ENCODE measurements around the gene MYO1E.

MYO1E gene

DNA sequence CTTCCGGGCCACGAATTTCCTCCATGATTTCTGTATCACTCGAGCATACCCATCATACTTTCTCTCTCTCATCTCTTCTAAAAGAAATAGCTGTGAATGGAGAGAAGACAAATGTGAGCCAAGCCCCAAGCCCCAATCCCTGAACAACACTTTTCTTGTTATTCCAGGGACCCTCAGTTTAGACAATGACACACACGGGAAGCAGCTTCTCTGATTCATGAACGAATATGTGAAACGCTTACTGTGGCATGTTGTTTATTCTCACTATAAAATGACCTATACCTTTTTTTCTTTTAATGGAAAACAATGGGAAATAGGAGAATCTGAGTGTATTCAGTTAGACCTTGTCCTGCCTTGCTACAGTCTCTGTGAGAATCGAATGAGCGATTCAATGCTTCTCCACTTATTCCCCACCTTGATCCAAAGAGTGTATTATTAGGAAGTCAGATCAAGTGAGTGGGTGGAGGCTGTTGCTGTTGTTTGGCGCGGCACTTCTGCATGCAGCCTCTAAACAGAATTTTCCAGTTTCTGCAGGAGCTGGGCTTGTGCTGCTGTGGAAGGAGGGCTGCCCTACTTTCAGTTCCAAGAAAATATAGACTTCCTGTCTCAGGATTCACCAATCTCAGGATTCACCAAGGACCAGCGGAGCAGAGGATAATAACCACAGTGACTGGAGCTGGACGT is 198.4 kb downstream of the MYO1E start:
- H3K9me3 ChIP-seq (ENCODE audit: control insufficient read depth, insufficient read depth, low read length): no peaks in the 10 kb centered on the region
- H3K9me2 ChIP-seq (replicated peaks; ENCODE audit: control insufficient read depth, low read length): no peaks in the 10 kb centered on the region
- H3K36me3 ChIP-seq (ENCODE audit: control insufficient read depth, low read length): peaks cover 29% of the 10 kb centered on the region
- H3K27ac ChIP-seq (ENCODE audit: low read depth, low read length): no peak overlapping the region
- no peaks in the 10 kb centered on the region for H3F3A ChIP-seq (ENCODE audit: control insufficient read depth, insufficient read depth)
- TF ChIP-seq, protein P1, sequence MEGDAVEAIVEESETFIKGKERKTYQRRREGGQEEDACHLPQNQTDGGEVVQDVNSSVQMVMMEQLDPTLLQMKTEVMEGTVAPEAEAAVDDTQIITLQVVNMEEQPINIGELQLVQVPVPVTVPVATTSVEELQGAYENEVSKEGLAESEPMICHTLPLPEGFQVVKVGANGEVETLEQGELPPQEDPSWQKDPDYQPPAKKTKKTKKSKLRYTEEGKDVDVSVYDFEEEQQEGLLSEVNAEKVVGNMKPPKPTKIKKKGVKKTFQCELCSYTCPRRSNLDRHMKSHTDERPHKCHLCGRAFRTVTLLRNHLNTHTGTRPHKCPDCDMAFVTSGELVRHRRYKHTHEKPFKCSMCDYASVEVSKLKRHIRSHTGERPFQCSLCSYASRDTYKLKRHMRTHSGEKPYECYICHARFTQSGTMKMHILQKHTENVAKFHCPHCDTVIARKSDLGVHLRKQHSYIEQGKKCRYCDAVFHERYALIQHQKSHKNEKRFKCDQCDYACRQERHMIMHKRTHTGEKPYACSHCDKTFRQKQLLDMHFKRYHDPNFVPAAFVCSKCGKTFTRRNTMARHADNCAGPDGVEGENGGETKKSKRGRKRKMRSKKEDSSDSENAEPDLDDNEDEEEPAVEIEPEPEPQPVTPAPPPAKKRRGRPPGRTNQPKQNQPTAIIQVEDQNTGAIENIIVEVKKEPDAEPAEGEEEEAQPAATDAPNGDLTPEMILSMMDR (IDR thresholded peaks at IDR 0.05; ENCODE audit: low read depth, low read length, poor library complexity, severe bottlenecking): no peak
- no peak for TF ChIP-seq EZH2phosphoT487 (IDR thresholded peaks at IDR 0.05; ENCODE audit: borderline replicate concordance, low read length)
- no peaks in the 10 kb centered on the region for H3K27me3 ChIP-seq (ENCODE audit: control insufficient read depth, low read length)
- peaks cover 22% of the 10 kb centered on the region for H3K4me1 ChIP-seq (ENCODE audit: control insufficient read depth, low read length)
- no peaks in the 10 kb centered on the region for H4K20me1 ChIP-seq (ENCODE audit: control insufficient read depth, insufficient read depth, low read depth, low read length)
- H3K4me3 ChIP-seq (ENCODE audit: low read length): no peak overlapping the region
- H3K79me2 ChIP-seq (ENCODE audit: control insufficient read depth, low read length): no peaks in the 10 kb centered on the region
- H3K4me2 ChIP-seq (ENCODE audit: low read length): no peak overlapping the region

DNA sequence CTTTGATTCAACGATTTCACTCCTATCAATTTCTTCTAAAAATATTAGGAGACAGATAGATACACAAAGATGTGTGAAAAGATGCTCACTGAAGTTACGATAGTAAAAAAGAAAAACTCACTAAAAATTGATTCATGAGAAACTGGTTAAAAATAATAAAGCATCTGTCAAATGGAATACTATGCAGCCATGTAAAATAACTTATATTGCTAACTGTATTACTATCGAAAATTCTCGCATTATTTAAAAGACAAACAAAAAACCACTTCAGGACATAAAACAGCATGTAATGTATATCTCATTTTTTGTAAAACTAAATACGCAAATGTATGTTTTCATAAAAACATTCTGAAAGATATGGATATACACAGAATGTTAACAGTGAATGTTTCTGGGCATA is 199.5 kb downstream of the MYO1E start:
- Histone ChIP-seq H4K20me1 (ENCODE audit: control insufficient read depth, insufficient read depth, low read depth, low read length) (no peaks in the 10 kb centered on the region), H3K27me3 (ENCODE audit: control insufficient read depth, low read length) (no peaks in the 10 kb centered on the region), H3K4me1 (ENCODE audit: control insufficient read depth, low read length) (peaks cover 22% of the 10 kb centered on the region), H3K79me2 (ENCODE audit: control insufficient read depth, low read length) (no peaks in the 10 kb centered on the region), H3K27ac (ENCODE audit: low read depth, low read length) (no peak overlapping the region), H3K4me2 (ENCODE audit: low read length) (no peak overlapping the region), H3K9me2 (replicated peaks; ENCODE audit: control insufficient read depth, low read length) (no peaks in the 10 kb centered on the region), H3K4me3 (ENCODE audit: low read length) (no peak overlapping the region), H3K36me3 (ENCODE audit: control insufficient read depth, low read length) (peaks cover 29% of the 10 kb centered on the region), H3K9me3 (ENCODE audit: control insufficient read depth, insufficient read depth, low read length) (no peaks in the 10 kb centered on the region), H3F3A (ENCODE audit: control insufficient read depth, insufficient read depth) (no peaks in the 10 kb centered on the region)
- TF ChIP-seq, protein P1 (IDR thresholded peaks at IDR 0.05; ENCODE audit: low read depth, low read length, poor library complexity, severe bottlenecking): no peak
- TF ChIP-seq EZH2phosphoT487 (IDR thresholded peaks at IDR 0.05; ENCODE audit: borderline replicate concordance, low read length): no peak

DNA sequence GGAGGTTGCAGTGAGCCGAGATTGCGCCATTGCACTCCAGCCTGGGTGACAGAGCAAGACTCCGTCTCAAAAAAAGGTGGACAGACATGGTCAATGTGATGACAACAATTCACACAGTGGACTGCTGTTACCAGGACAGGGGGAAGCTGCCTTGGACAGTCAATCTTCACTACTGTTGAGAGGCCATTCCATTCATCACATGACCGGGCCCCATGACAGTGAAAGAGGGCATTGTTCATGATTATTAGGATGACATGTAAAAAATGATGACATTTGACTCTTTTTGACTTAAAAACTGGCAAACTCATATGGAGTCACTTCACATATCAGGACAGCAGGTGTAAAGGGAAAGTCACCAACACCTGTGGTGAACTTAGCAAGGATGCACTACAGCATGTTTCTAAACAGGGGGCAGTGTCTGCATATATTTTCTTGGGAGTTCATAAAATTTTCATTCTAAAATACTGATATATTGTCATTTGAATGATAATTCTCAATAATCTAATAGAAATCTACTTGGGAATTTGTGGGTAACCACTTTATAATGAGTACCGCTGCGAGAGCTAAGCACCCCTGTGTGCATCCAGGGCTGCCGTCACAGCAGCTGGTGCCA is 200.3 kb downstream of the MYO1E start:
- TF ChIP-seq, protein P1 (IDR thresholded peaks at IDR 0.05; ENCODE audit: low read depth, low read length, poor library complexity, severe bottlenecking): no peak
- no peak for TF ChIP-seq EZH2phosphoT487 (IDR thresholded peaks at IDR 0.05; ENCODE audit: borderline replicate concordance, low read length)
- Histone ChIP-seq H3K36me3 (ENCODE audit: control insufficient read depth, low read length) (peaks cover 28% of the 10 kb centered on the region), H3K9me3 (ENCODE audit: control insufficient read depth, insufficient read depth, low read length) (no peaks in the 10 kb centered on the region), H3K27me3 (ENCODE audit: control insufficient read depth, low read length) (no peaks in the 10 kb centered on the region), H4K20me1 (ENCODE audit: control insufficient read depth, insufficient read depth, low read depth, low read length) (no peaks in the 10 kb centered on the region), H3F3A (ENCODE audit: control insufficient read depth, insufficient read depth) (no peaks in the 10 kb centered on the region), H3K4me3 (ENCODE audit: low read length) (no peak overlapping the region), H3K9me2 (replicated peaks; ENCODE audit: control insufficient read depth, low read length) (no peaks in the 10 kb centered on the region), H3K27ac (ENCODE audit: low read depth, low read length) (no peak overlapping the region), H3K4me1 (ENCODE audit: control insufficient read depth, low read length) (peaks cover 16% of the 10 kb centered on the region), H3K79me2 (ENCODE audit: control insufficient read depth, low read length) (no peaks in the 10 kb centered on the region), H3K4me2 (ENCODE audit: low read length) (no peak overlapping the region)
